ENCODE results near the gene C12orf57. TPM values are rescaled to one million over a fixed set of nuclear protein-coding genes. Genes with fewer than 3 reads are reported as not detected.
A peak's percentile ranks its signal among the peaks of the same experiment; 100 is the strongest.

The C12orf57 gene
- total RNA-seq, 1 donor from 2014 or later: 177 TPM

- intact Hi-C loops (cut with DNase I): no loop called here
- ATAC-seq (no peak), DNase-seq (ENCODE audit: low spot score) (no peak)
These were observed 6.6 kb downstream of the C12orf57 start for GRCh38 chr12:6950401-6950801.

GRCh38 chr12:6950811-6951540 lies 7.2 kb downstream of the C12orf57 start, which contains the start of gene PTPN6:
Gene PTPN6 (plus strand): TSS chr12:6951356. CDS start chr12:6951513, 157 bp downstream.
- DNase-seq (ENCODE audit: low spot score) (peak; percentile 76), ATAC-seq (peak; percentile 11)
- intact Hi-C loops (cut with DNase I): no loop called here

- ATAC-seq (no peak), DNase-seq (ENCODE audit: low spot score) (no peak)
- intact Hi-C loops (cut with DNase I): no loop called here
These were observed 7.8 kb downstream of the C12orf57 start for GRCh38 chr12:6951551-6952120.

- peak; percentile 59 for DNase-seq (ENCODE audit: low spot score)
- intact Hi-C loops (cut with DNase I): no loop called here
- no peak for ATAC-seq
These were observed 8.5 kb downstream of the C12orf57 start for GRCh38 chr12:6952121-6952862.

GRCh38 chr12:6952863-6953441 lies 9.1 kb downstream of the C12orf57 start:
- DNase-seq (ENCODE audit: low spot score): peak; percentile 53
- intact Hi-C loops (cut with DNase I): no loop called here
- ATAC-seq: no peak

- peak; percentile 87 for ATAC-seq
- intact Hi-C loops (cut with DNase I): no loop called here
- DNase-seq (ENCODE audit: low spot score): peak; percentile 87
These were observed 9.9 kb downstream of the C12orf57 start for GRCh38 chr12:6953442-6954315.

- ATAC-seq (no peak), DNase-seq (ENCODE audit: low spot score) (peak; percentile 53)
- intact Hi-C loops (cut with DNase I): no loop called here
These were observed 10.7 kb downstream of the C12orf57 start for GRCh38 chr12:6954316-6955107.

GRCh38 chr12:6955108-6956020 lies 11.5 kb downstream of the C12orf57 start:
- intact Hi-C loops (cut with DNase I): no loop called here
- peak; percentile 48 for DNase-seq (ENCODE audit: low spot score)
- ATAC-seq: no peak

GRCh38 chr12:6956021-6956727 lies 12.4 kb downstream of the C12orf57 start:
- intact Hi-C loops (cut with DNase I): no loop called here
- ATAC-seq (no peak), DNase-seq (ENCODE audit: low spot score) (no peak)

GRCh38 chr12:6957151-6957701 lies 13.4 kb downstream of the C12orf57 start:
- intact Hi-C loops (cut with DNase I): no loop called here
- DNase-seq (ENCODE audit: low spot score) (peak; percentile 62), ATAC-seq (no peak)

- intact Hi-C loops (cut with DNase I): no loop called here
- DNase-seq (ENCODE audit: low spot score): no peak
- ATAC-seq: no peak
These were observed 14.2 kb downstream of the C12orf57 start for GRCh38 chr12:6957741-6958608.

GRCh38 chr12:6958609-6959057 lies 14.8 kb downstream of the C12orf57 start:
- no peak for ATAC-seq
- DNase-seq (ENCODE audit: low spot score): no peak
- intact Hi-C loops (cut with DNase I): no loop called here

- DNase-seq (ENCODE audit: low spot score): peak; percentile 60
- ATAC-seq: peak; percentile 7
- intact Hi-C loops (cut with DNase I): no loop called here
These were observed 15.4 kb downstream of the C12orf57 start for GRCh38 chr12:6959058-6959804.

- ATAC-seq (no peak), DNase-seq (ENCODE audit: low spot score) (peak; percentile 61)
- intact Hi-C loops (cut with DNase I): loop anchor here (10.0 kb wide), 1 partner anchor 155 kb away; no protein-coding TSS in a partner anchor
These were observed 16.2 kb downstream of the C12orf57 start for GRCh38 chr12:6959805-6960592.

All from sciatic nerve (tissue), 2 donors.